Neuron (in vitro differentiated cells): ENCODE measurements around the gene CAMK1D.
"Not testable (repeated sequence)": the region's sequence is repeated elsewhere in the genome, so short reads cannot be mapped to it uniquely, and the experiment has no call there.

Experiments used
- H2AFZ ChIP-seq: one replicate; pipeline ENCODE4 v1.6.1; 2013; ENCODE audit warnings: low read depth, mild to moderate bottlenecking, inconsistent platforms, low read length, moderate library complexity
- H3K27me3 ChIP-seq: one replicate; pipeline ENCODE4 v1.6.1; 2013; ENCODE audit warnings: low read length; ENCODE audit not compliant: insufficient read depth
- H3K36me3 ChIP-seq: one replicate; pipeline ENCODE4 v1.6.1; 2013; ENCODE audit warnings: low read length; ENCODE audit not compliant: insufficient read depth
- H3K4me1 ChIP-seq: one replicate; pipeline ENCODE4 v1.6.1; 2013; ENCODE audit warnings: low read length; ENCODE audit not compliant: insufficient read depth
- H3K4me3 ChIP-seq: 2 replicates; pipeline ENCODE4 v1.5.1; 2013; ENCODE audit warnings: mild to moderate bottlenecking, low read length, moderate library complexity
- H3K9me3 ChIP-seq: one replicate; pipeline ENCODE4 v1.6.1; 2013; ENCODE audit warnings: low read length

CAMK1D gene

GRCh38 chr10:12533723-12534122, 184.4 kb downstream of the CAMK1D start:
- Histone ChIP-seq H3K4me3 (no peak overlapping the region), H2AFZ (no peak overlapping the region), H3K9me3 (no peaks in the 10 kb centered on the region), H3K27me3 (no peaks in the 10 kb centered on the region), H3K36me3 (no peaks in the 10 kb centered on the region), H3K4me1 (peaks cover 10% of the 10 kb centered on the region)

- no peaks in the 10 kb centered on the region for H3K9me3 ChIP-seq
- peaks cover 11% of the 10 kb centered on the region for H3K4me1 ChIP-seq
- H3K36me3 ChIP-seq: no peaks in the 10 kb centered on the region
- H3K4me3 ChIP-seq: no peak overlapping the region
- H2AFZ ChIP-seq: no peak overlapping the region
- no peaks in the 10 kb centered on the region for H3K27me3 ChIP-seq
Observed at GRCh38 chr10:12534824-12535223, 185.5 kb downstream of the CAMK1D start.

- H3K4me3 ChIP-seq: no peak overlapping the region
- H3K9me3 ChIP-seq: no peaks in the 10 kb centered on the region
- H3K27me3 ChIP-seq: no peaks in the 10 kb centered on the region
- no peaks in the 10 kb centered on the region for H3K36me3 ChIP-seq
- H2AFZ ChIP-seq: no peak overlapping the region
- peaks cover 13% of the 10 kb centered on the region for H3K4me1 ChIP-seq
Observed at GRCh38 chr10:12535656-12536055, 186.3 kb downstream of the CAMK1D start.

- H3K36me3 ChIP-seq: no peaks in the 10 kb centered on the region
- H3K4me3 ChIP-seq: no peak overlapping the region
- H3K27me3 ChIP-seq: no peaks in the 10 kb centered on the region
- H3K4me1 ChIP-seq: peaks cover 16% of the 10 kb centered on the region
- no peaks in the 10 kb centered on the region for H3K9me3 ChIP-seq
- no peak overlapping the region for H2AFZ ChIP-seq
Observed at GRCh38 chr10:12538491-12538995, 189.2 kb downstream of the CAMK1D start.

- H2AFZ ChIP-seq: no peak overlapping the region
- H3K4me1 ChIP-seq: peaks cover 19% of the 10 kb centered on the region
- no peaks in the 10 kb centered on the region for H3K27me3 ChIP-seq
- no peaks in the 10 kb centered on the region for H3K36me3 ChIP-seq
- no peaks in the 10 kb centered on the region for H3K9me3 ChIP-seq
- no peak overlapping the region for H3K4me3 ChIP-seq
Observed at GRCh38 chr10:12539350-12540164, 190.2 kb downstream of the CAMK1D start.

- H3K27me3 ChIP-seq: no peaks in the 10 kb centered on the region
- H2AFZ ChIP-seq: no peak overlapping the region
- peaks cover 2% of the 10 kb centered on the region for H3K9me3 ChIP-seq
- peaks cover 19% of the 10 kb centered on the region for H3K4me1 ChIP-seq
- no peaks in the 10 kb centered on the region for H3K36me3 ChIP-seq
- H3K4me3 ChIP-seq: no peak overlapping the region
Observed at GRCh38 chr10:12540341-12540781, 191.0 kb downstream of the CAMK1D start.

GRCh38 chr10:12541446-12542067, 192.2 kb downstream of the CAMK1D start:
- H3K9me3 ChIP-seq: peaks cover 2% of the 10 kb centered on the region
- H3K27me3 ChIP-seq: no peaks in the 10 kb centered on the region
- no peak overlapping the region for H3K4me3 ChIP-seq
- peaks cover 19% of the 10 kb centered on the region for H3K4me1 ChIP-seq
- no peaks in the 10 kb centered on the region for H3K36me3 ChIP-seq
- no peak overlapping the region for H2AFZ ChIP-seq

- no peaks in the 10 kb centered on the region for H3K36me3 ChIP-seq
- H3K4me3 ChIP-seq: no peak overlapping the region
- no peaks in the 10 kb centered on the region for H3K27me3 ChIP-seq
- peaks cover 23% of the 10 kb centered on the region for H3K4me1 ChIP-seq
- H3K9me3 ChIP-seq: peaks cover 2% of the 10 kb centered on the region
- no peak overlapping the region for H2AFZ ChIP-seq
Observed at GRCh38 chr10:12542133-12542670, 192.9 kb downstream of the CAMK1D start.

GRCh38 chr10:12543589-12543988, 194.2 kb downstream of the CAMK1D start:
- H3K36me3 ChIP-seq: no peaks in the 10 kb centered on the region
- peaks cover 2% of the 10 kb centered on the region for H3K9me3 ChIP-seq
- no peak overlapping the region for H3K4me3 ChIP-seq
- H3K4me1 ChIP-seq: peaks cover 22% of the 10 kb centered on the region
- H3K27me3 ChIP-seq: no peaks in the 10 kb centered on the region
- no peak overlapping the region for H2AFZ ChIP-seq

GRCh38 chr10:12546160-12546802, 196.9 kb downstream of the CAMK1D start:
- H2AFZ ChIP-seq, H3K4me3 ChIP-seq, H3K36me3 ChIP-seq, H3K9me3 ChIP-seq, H3K27me3 ChIP-seq: not testable (repeated sequence)
- peaks cover 18% of the 10 kb centered on the region for H3K4me1 ChIP-seq

- Histone ChIP-seq H3K9me3 (peaks cover 9% of the 10 kb centered on the region), H3K36me3 (no peaks in the 10 kb centered on the region), H2AFZ (no peak overlapping the region), H3K4me1 (peaks cover 18% of the 10 kb centered on the region), H3K4me3 (peak overlapping the region; percentile 26), H3K27me3 (no peaks in the 10 kb centered on the region)
Observed at GRCh38 chr10:12547301-12547771, 198.0 kb downstream of the CAMK1D start.

- H3K4me3 ChIP-seq: no peak overlapping the region
- peaks cover 9% of the 10 kb centered on the region for H3K9me3 ChIP-seq
- no peaks in the 10 kb centered on the region for H3K27me3 ChIP-seq
- no peaks in the 10 kb centered on the region for H3K36me3 ChIP-seq
- H3K4me1 ChIP-seq: peaks cover 12% of the 10 kb centered on the region
- no peak overlapping the region for H2AFZ ChIP-seq
Observed at GRCh38 chr10:12549297-12549696, 199.9 kb downstream of the CAMK1D start.

- peaks cover 2% of the 10 kb centered on the region for H3K36me3 ChIP-seq
- peaks cover 7% of the 10 kb centered on the region for H3K9me3 ChIP-seq
- H3K27me3 ChIP-seq: no peaks in the 10 kb centered on the region
- H2AFZ ChIP-seq: no peak overlapping the region
- no peak overlapping the region for H3K4me3 ChIP-seq
- peaks cover 17% of the 10 kb centered on the region for H3K4me1 ChIP-seq
Observed at GRCh38 chr10:12550994-12551393, 201.6 kb downstream of the CAMK1D start.
